Measurements from ENCODE around the gene SPATA21.
"Not testable (repeated sequence)": the region's sequence is repeated elsewhere in the genome, so short reads cannot be mapped to it uniquely, and the experiment has no call there.

Gene SPATA21, protein sequence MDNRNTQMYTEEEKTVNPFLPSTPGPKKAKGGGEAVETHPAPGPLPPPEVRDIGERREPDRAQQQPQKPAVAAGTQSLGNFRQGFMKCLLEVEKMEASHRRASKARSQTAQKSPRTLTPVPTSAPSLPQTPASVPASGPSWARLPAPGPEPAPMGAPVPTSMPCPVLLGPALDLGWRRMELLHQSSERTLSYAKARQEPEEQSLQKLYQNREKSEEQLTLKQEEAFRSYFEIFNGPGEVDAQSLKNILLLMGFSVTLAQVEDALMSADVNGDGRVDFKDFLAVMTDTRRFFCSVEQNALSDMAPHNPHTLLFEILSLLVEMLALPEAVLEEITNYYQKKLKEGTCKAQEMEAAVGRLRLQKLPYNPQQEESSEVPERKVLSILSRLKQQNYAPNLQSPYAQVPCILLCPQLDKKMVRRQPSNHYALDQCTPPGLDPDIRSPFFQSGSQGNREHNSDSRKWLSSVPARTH

DNA sequence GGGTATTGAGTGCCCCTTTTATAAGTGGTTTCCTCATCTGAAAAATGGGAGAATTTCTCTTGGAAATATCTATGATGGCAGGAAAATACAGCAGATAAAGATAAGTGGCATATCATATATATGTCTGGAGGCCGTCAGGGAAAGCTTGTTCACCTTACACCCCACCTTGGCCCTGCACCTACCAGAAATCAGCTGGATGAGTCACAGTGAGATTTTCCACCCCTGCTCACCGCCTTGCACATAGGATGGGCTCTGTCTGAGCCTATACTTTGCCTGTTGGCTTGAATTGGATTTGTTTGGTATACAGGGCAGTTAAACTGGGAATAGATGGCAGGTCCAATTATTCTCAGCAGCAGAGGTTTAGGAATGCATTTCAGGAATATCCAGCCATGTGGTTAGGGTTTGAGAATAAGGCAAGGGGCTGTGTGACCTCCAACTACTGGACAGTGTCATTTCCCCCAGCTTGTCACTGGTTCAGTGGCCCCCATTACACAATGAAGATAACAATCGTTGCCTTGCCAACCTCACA lies at the start of gene SPATA21:
SPATA21 (minus strand) TSS at position 479 of the 529 bp plus-strand sequence. CDS start 6,053 bp downstream, outside the sequence.
- H3K27me3 ChIP-seq (ENCODE audit: control insufficient read depth in 1 of 2, insufficient read depth in 2 of 2, low read length in 2 of 2), result no peaks in the 10 kb centered on the region
- H3K4me1 ChIP-seq (ENCODE audit: control insufficient read depth in 1 of 2, insufficient read depth in 2 of 2, low read length in 2 of 2), result peaks cover 0 to 13% of the 10 kb centered on the region in 2 donors
- no peak within 1 kb of the TSS for H3K9ac ChIP-seq (ENCODE audit: low read depth in 1 of 2, low read length in 2 of 2)
- H3K4me3 ChIP-seq (ENCODE audit: low read depth in 1 of 2, low read length in 2 of 2), result no peak within 1 kb of the TSS
- H3K27ac ChIP-seq (ENCODE audit: low read depth, low read length), result no peak within 1 kb of the TSS
- no peaks in the 10 kb centered on the region for H3K9me3 ChIP-seq (ENCODE audit: control insufficient read depth in 1 of 2, low read length in 2 of 2)
- no peaks in the 10 kb centered on the region for H3K36me3 ChIP-seq (ENCODE audit: control insufficient read depth in 1 of 2, insufficient read depth in 2 of 2, low read length in 2 of 2)

DNA sequence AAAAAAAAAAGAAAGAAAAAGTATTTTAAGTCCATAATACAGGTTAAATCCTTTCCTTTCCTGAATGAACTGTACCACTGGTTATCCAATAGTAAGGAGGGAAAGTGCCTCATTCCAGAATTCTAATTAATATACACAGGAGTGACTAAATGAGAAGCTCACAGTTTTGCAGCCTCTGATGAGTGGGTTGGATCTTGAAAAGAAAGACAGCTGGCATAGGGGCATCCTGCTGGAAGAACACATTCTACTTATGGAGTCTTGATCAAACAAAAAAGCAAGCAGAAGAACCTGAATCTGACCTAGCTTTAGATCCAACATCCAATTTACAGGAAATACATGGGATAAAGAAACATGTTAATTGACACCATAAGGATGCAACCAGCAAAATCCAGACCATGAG lies 49.8 kb upstream of the SPATA21 start:
- H3K4me3 ChIP-seq (ENCODE audit: low read depth in 1 of 2, low read length in 2 of 2); H3K4me1 ChIP-seq (ENCODE audit: control insufficient read depth in 1 of 2, insufficient read depth in 2 of 2, low read length in 2 of 2); H3K9ac ChIP-seq (ENCODE audit: low read depth in 1 of 2, low read length in 2 of 2); H3K9me3 ChIP-seq (ENCODE audit: control insufficient read depth in 1 of 2, low read length in 2 of 2); H3K36me3 ChIP-seq (ENCODE audit: control insufficient read depth in 1 of 2, insufficient read depth in 2 of 2, low read length in 2 of 2); H3K27me3 ChIP-seq (ENCODE audit: control insufficient read depth in 1 of 2, insufficient read depth in 2 of 2, low read length in 2 of 2); H3K27ac ChIP-seq (ENCODE audit: low read depth, low read length): not testable (repeated sequence)

DNA sequence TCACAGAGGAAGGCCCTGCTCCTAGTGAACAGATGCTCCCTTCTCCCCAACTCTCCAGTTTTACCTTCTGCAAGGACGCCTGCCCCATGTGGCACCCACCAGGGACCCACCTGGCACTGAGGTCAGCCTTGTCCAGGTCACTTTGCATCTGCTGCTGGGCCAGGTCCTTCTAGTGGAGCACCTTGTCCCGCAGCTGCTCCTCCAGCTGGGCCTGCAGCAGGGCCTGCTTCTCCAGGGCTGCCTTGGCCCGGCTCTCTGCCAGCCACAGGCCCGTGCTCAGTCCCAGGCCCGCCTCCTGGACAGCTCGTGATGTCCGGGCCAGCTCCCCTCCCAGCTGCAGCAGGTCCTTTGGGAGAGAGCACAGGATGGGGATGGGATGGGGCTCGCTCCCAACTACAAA lies 49.1 kb upstream of the SPATA21 start:
- not testable (repeated sequence) for H3K27me3 ChIP-seq (ENCODE audit: control insufficient read depth in 1 of 2, insufficient read depth in 2 of 2, low read length in 2 of 2); H3K4me3 ChIP-seq (ENCODE audit: low read depth in 1 of 2, low read length in 2 of 2); H3K27ac ChIP-seq (ENCODE audit: low read depth, low read length); H3K9me3 ChIP-seq (ENCODE audit: control insufficient read depth in 1 of 2, low read length in 2 of 2); H3K36me3 ChIP-seq (ENCODE audit: control insufficient read depth in 1 of 2, insufficient read depth in 2 of 2, low read length in 2 of 2); H3K9ac ChIP-seq (ENCODE audit: low read depth in 1 of 2, low read length in 2 of 2); H3K4me1 ChIP-seq (ENCODE audit: control insufficient read depth in 1 of 2, insufficient read depth in 2 of 2, low read length in 2 of 2)

DNA sequence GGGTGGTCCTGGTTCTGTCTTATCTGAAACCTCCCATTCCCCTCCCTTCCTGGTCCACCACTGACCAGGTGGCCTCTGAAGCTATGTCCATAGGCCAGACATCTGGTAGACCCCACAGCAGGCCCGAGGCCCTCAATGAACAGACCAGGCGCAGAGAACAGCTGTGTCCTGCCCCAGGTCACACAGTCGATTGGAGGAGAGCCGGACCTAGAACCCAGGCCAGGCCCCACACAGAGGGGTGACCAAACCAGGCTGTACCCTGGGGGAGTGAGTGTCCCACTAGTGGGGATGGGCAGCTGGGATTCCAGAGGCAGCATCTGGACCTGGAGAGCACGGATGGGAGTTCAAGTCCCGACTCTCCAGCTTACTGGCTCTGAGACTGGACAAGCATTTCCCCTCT lies 47.7 kb upstream of the SPATA21 start:
- H3K27ac ChIP-seq (ENCODE audit: low read depth, low read length), result no peak overlapping the region
- H3K36me3 ChIP-seq (ENCODE audit: control insufficient read depth in 1 of 2, insufficient read depth in 2 of 2, low read length in 2 of 2), result peaks cover 4% of the 10 kb centered on the region in 2 donors
- no peak overlapping the region for H3K9ac ChIP-seq (ENCODE audit: low read depth in 1 of 2, low read length in 2 of 2)
- H3K4me3 ChIP-seq (ENCODE audit: low read depth in 1 of 2, low read length in 2 of 2), result no peak overlapping the region
- no peaks in the 10 kb centered on the region for H3K27me3 ChIP-seq (ENCODE audit: control insufficient read depth in 1 of 2, insufficient read depth in 2 of 2, low read length in 2 of 2)
- H3K9me3 ChIP-seq (ENCODE audit: control insufficient read depth in 1 of 2, low read length in 2 of 2), result no peaks in the 10 kb centered on the region
- H3K4me1 ChIP-seq (ENCODE audit: control insufficient read depth in 1 of 2, insufficient read depth in 2 of 2, low read length in 2 of 2), result no peaks in the 10 kb centered on the region

DNA sequence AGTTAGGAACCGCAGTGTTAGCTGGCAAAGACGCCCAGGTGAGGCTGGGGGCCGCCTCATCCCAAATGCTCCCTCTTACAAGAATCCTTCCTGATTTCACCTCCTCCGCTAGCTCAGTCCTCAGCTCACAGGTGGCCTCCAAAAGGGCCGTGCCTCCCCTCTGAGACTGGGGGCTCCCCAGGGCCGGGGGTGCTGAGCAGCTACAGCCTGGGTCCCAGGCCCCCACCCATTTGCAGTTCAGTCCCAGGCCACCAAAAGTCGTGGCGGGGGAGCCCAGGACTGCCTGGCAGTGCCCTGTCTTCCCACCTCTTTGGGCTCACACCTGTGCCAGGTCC lies 47.2 kb upstream of the SPATA21 start:
- Histone ChIP-seq H3K9me3 (ENCODE audit: control insufficient read depth in 1 of 2, low read length in 2 of 2) (no peaks in the 10 kb centered on the region), H3K27me3 (ENCODE audit: control insufficient read depth in 1 of 2, insufficient read depth in 2 of 2, low read length in 2 of 2) (no peaks in the 10 kb centered on the region), H3K27ac (ENCODE audit: low read depth, low read length) (no peak overlapping the region), H3K9ac (ENCODE audit: low read depth in 1 of 2, low read length in 2 of 2) (no peak overlapping the region), H3K4me1 (ENCODE audit: control insufficient read depth in 1 of 2, insufficient read depth in 2 of 2, low read length in 2 of 2) (no peaks in the 10 kb centered on the region), H3K4me3 (ENCODE audit: low read depth in 1 of 2, low read length in 2 of 2) (no peak overlapping the region), H3K36me3 (ENCODE audit: control insufficient read depth in 1 of 2, insufficient read depth in 2 of 2, low read length in 2 of 2) (peaks cover 4% of the 10 kb centered on the region in 2 donors)

DNA sequence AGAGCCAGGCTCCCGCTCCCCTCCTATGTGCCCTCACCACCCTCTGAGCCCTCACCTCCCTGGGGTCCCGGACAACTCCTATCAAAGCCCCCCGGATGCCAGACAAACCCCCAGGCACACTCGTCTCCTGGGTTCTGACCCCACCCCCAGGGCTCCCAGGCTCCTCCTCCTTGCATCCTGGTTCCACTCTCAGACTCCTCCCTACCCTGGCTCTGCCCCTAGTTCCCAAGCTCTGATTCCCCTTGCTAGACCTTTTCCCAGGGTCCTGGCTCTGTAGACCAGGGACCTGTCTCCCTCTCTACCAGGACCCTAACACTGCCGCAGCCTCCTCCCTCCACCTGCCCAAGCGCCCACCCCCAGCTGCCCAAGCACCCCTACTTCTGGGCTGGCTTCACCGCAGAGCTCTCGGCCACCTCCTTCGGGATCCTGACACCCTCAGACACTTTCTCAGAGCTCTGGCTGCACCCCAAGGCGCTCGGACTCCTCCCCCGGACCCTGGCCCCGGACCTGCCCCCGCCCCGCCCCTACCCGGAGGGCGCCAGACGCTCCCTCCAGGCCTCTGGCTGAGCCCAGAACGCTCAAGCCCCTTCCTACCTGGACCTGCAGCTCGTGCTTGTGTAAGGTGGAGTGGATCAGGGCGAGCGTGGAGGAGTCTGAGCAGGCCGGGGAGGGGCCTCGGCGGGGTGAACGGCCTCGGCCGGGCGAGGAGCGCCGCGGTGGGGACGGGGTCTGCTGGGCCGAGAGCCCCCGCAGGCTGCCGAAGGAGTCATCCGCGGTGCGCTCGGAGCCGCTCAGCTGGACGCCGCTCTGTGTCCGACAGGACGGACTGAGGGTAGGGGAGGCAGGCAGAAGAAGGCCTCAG lies 46.6 kb upstream of the SPATA21 start:
- H3K9me3 ChIP-seq (ENCODE audit: control insufficient read depth in 1 of 2, low read length in 2 of 2); H3K4me3 ChIP-seq (ENCODE audit: low read depth in 1 of 2, low read length in 2 of 2); H3K27me3 ChIP-seq (ENCODE audit: control insufficient read depth in 1 of 2, insufficient read depth in 2 of 2, low read length in 2 of 2); H3K36me3 ChIP-seq (ENCODE audit: control insufficient read depth in 1 of 2, insufficient read depth in 2 of 2, low read length in 2 of 2); H3K27ac ChIP-seq (ENCODE audit: low read depth, low read length); H3K9ac ChIP-seq (ENCODE audit: low read depth in 1 of 2, low read length in 2 of 2); H3K4me1 ChIP-seq (ENCODE audit: control insufficient read depth in 1 of 2, insufficient read depth in 2 of 2, low read length in 2 of 2): not testable (repeated sequence)

DNA sequence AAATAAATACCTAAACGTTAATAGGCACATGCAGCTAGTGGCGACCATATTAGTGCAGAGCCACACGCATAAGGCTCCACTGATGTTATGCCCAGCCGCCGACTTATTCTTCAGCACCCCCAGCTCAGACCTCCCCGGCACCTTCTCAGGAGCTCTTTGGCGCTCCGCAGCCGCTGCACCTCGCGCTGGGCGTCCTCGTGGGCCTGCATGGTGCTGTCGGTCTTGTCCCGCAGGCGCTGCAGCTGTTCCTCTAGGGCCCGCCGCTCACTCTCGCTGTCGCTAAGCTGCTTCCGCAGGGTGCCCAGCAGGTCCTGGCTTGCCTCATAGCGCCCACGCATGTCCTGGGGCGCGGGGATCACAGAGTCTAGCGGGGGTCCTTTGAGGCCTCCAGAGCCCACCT lies 45.9 kb upstream of the SPATA21 start:
- H3K27ac ChIP-seq (ENCODE audit: low read depth, low read length); H3K9ac ChIP-seq (ENCODE audit: low read depth in 1 of 2, low read length in 2 of 2); H3K27me3 ChIP-seq (ENCODE audit: control insufficient read depth in 1 of 2, insufficient read depth in 2 of 2, low read length in 2 of 2); H3K4me1 ChIP-seq (ENCODE audit: control insufficient read depth in 1 of 2, insufficient read depth in 2 of 2, low read length in 2 of 2); H3K9me3 ChIP-seq (ENCODE audit: control insufficient read depth in 1 of 2, low read length in 2 of 2); H3K36me3 ChIP-seq (ENCODE audit: control insufficient read depth in 1 of 2, insufficient read depth in 2 of 2, low read length in 2 of 2); H3K4me3 ChIP-seq (ENCODE audit: low read depth in 1 of 2, low read length in 2 of 2): not testable (repeated sequence)

DNA sequence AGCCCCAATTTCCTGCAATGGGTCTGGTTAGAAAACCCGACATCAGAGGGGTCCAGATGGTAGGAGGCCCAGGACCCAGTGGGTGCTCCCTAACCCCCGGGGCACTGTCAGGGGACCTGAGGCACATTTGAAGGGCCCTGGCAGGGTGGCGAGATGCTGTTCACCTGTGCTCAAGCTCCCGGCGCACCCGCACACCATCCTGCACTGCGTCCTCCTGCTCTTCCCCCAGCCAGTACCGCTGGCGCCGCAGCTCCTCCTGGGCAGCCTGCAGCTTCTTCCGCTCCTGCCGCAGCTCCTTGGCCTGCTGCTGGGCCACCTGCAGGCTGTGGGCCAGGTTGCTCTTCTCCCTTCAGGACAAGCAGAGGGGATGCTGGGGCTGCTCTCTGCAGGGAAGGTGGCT lies 40.9 kb upstream of the SPATA21 start:
- H3K36me3 ChIP-seq (ENCODE audit: control insufficient read depth in 1 of 2, insufficient read depth in 2 of 2, low read length in 2 of 2), result peaks cover 0 to 16% of the 10 kb centered on the region in 2 donors
- no peak overlapping the region for H3K27ac ChIP-seq (ENCODE audit: low read depth, low read length)
- H3K9ac ChIP-seq (ENCODE audit: low read depth in 1 of 2, low read length in 2 of 2), result no peak overlapping the region
- no peaks in the 10 kb centered on the region for H3K27me3 ChIP-seq (ENCODE audit: control insufficient read depth in 1 of 2, insufficient read depth in 2 of 2, low read length in 2 of 2)
- H3K4me3 ChIP-seq (ENCODE audit: low read depth in 1 of 2, low read length in 2 of 2), result no peak overlapping the region
- H3K4me1 ChIP-seq (ENCODE audit: control insufficient read depth in 1 of 2, insufficient read depth in 2 of 2, low read length in 2 of 2), result no peaks in the 10 kb centered on the region
- no peaks in the 10 kb centered on the region for H3K9me3 ChIP-seq (ENCODE audit: control insufficient read depth in 1 of 2, low read length in 2 of 2)

DNA sequence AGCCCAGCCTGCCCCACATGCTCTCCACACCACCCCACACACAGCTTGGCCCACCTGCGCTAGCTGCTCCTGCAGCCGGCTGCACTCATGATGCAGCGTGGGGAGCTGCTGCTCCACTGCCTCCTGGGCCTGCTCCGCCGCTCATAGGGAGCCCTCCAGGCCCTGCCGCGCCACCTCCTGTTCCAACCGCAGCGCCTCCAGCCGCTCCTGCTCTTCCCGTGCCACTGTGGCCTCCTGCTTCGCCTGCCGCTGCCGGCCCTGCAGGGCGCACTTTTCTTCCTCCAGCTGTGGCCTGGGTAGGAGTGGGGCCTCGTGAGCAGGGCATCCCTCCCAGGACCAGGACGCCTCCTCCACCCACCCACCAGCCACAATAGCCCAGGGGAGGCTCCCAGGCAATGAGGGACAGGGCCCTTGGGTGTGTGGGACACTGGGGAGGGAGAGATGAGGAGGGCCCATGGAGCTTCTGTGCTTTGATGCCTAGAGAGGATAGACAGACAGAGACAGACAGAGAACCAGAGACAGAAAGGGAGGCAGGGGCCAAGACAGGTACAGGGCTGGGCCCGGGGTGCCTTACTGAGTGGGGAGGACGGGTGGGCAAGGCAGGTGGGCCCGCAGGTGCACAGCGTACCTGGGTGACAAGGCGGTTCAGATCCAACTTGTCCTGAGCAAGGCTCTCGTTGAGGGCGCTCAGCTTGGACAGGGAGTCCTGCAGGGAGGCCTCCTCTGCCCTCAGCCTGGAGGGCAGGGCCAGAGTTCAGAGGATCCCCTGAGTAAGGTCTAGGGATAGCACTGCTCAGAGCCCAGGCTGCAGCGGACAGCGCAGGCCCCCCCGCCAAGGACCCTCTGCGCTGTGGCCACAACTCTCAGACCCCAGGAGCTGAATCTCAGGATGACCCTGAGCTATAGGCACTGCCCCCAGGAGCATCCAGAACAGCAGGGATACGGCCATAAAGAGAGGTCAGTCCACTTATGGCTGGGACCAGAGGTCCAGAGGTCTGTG lies 38.8 kb upstream of the SPATA21 start:
- not testable (repeated sequence) for H3K9me3 ChIP-seq (ENCODE audit: control insufficient read depth in 1 of 2, low read length in 2 of 2); H3K27ac ChIP-seq (ENCODE audit: low read depth, low read length); H3K9ac ChIP-seq (ENCODE audit: low read depth in 1 of 2, low read length in 2 of 2); H3K27me3 ChIP-seq (ENCODE audit: control insufficient read depth in 1 of 2, insufficient read depth in 2 of 2, low read length in 2 of 2); H3K4me1 ChIP-seq (ENCODE audit: control insufficient read depth in 1 of 2, insufficient read depth in 2 of 2, low read length in 2 of 2); H3K4me3 ChIP-seq (ENCODE audit: low read depth in 1 of 2, low read length in 2 of 2)
- peaks cover 0 to 25% of the 10 kb centered on the region in 2 donors for H3K36me3 ChIP-seq (ENCODE audit: control insufficient read depth in 1 of 2, insufficient read depth in 2 of 2, low read length in 2 of 2)

Data from duodenal mucosa (tissue), 2 donors.